A549 (cell line): ENCODE measurements around the gene CC2D1B. TPM values are rescaled to one million over a fixed set of nuclear protein-coding genes. Genes with fewer than 3 reads are reported as not detected.

Source experiments
- ATAC-seq, 2 experiments: fragments of 200-7000 bp in 1 of 2; fragments of >200 bp in 1 of 2; cut with Nextera tagmentation in 1 of 2; cut with Tn5 transposase in 1 of 2; 3 replicates each; pipeline versions ENCODE4 v1.8.0 to v1.9.1; 2018 to 2020; ENCODE audit warnings: mild to moderate bottlenecking in 1 of 2, moderate library complexity in 1 of 2
- CTCF ChIA-PET: fragments of 300-600 bp; sonication (Branson Sonifier 250); formaldehyde crosslinking; extraction: SDS; loops from one replicate; lab custom pipeline; 2021; ENCODE audit warnings: antibody characterized with exemption, inconsistent platforms; lab: Yijun Ruan, JAX
- POLR2A ChIA-PET: fragments of 350-600 bp; formaldehyde crosslinking; extraction: SDS; loops from one replicate; lab custom pipeline; 2021; ENCODE audit warnings: antibody characterized with exemption, inconsistent platforms; lab: Yijun Ruan, JAX
- DNase-seq, 2 experiments: peaks; one replicate each; pipeline versions ENCODE4 v3.0.0 to v3.0.0-alpha.2; 2011 to 2016; ENCODE audit warnings: low read depth in 1 of 2, low spot score in 1 of 2
- FAIRE-seq: peaks from 2 replicates; lab custom pipeline; 2011; peaks lifted over from hg19 to GRCh38; lab: Jason Lieb, UNC
- H3K27ac ChIP-seq, 2 experiments: fragments of >200 bp; sonication (Bioruptor Twin); formaldehyde crosslinking; 3 replicates each; pipeline ENCODE4 v1.5.1; 2016 to 2017
- H3K4me1 ChIP-seq: fragments of >200 bp; sonication (Bioruptor Twin); formaldehyde crosslinking; 3 replicates; pipeline ENCODE4 v1.6.1; 2016
- H3K4me2 ChIP-seq: fragments of >200 bp; sonication (Bioruptor Twin); formaldehyde crosslinking; 3 replicates; pipeline ENCODE4 v1.6.1; 2016
- H3K4me3 ChIP-seq: fragments of >200 bp; sonication (Bioruptor Twin); formaldehyde crosslinking; 3 replicates; pipeline ENCODE4 v1.5.1; 2016
- H3K9me3 ChIP-seq: fragments of >200 bp; sonication (Bioruptor Twin); formaldehyde crosslinking; 3 replicates; pipeline ENCODE4 v1.6.1; 2016
- BHLHE40 ChIP-seq: IDR thresholded peaks from 2 replicates; pipeline ENCODE4 v1.6.1; 2012; ENCODE audit warnings: low read depth, low read length, inconsistent platforms
- CBX2 ChIP-seq: fragments of 200-600 bp; sonication (generic); IDR thresholded peaks from 2 replicates; pipeline ENCODE4 v1.6.1; 2016; ENCODE audit warnings: low read depth, mild to moderate bottlenecking, borderline replicate concordance
- E2F6 ChIP-seq: IDR thresholded peaks from 2 replicates; pipeline ENCODE4 v1.6.1; 2012; ENCODE audit warnings: low read depth, borderline replicate concordance
- EP300 ChIP-seq, 2 experiments: fragments of >200 bp; sonication (Bioruptor Twin); formaldehyde crosslinking; IDR thresholded peaks; 2 replicates in 1 of 2; 3 replicates in 1 of 2; pipeline ENCODE4 v1.6.1; 2016 to 2017
- HDAC2 ChIP-seq: fragments of 200-600 bp; sonication (generic); IDR thresholded peaks from 2 replicates; pipeline ENCODE4 v1.6.1; 2016
- HMGXB4 ChIP-seq: fragments of 250-450 bp; sonication (Bioruptor Pico); IDR thresholded peaks from 2 replicates; pipeline ENCODE4 v1.5.0; 2021; ENCODE audit warnings: mild to moderate bottlenecking, moderate library complexity, borderline replicate concordance
- HOXA7 ChIP-seq: fragments of 250-450 bp; sonication (Bioruptor Pico); IDR thresholded peaks from 2 replicates; pipeline ENCODE4 v1.5.0; 2020; ENCODE audit warnings: mild to moderate bottlenecking, moderate library complexity
- JUN ChIP-seq, 2 experiments: fragments of >200 bp; sonication (Bioruptor Twin); formaldehyde crosslinking; IDR thresholded peaks; 2 replicates in 1 of 2; 3 replicates in 1 of 2; pipeline ENCODE4 v1.6.1; 2016 to 2017
- JUNB ChIP-seq: fragments of >200 bp; sonication (Bioruptor Twin); formaldehyde crosslinking; IDR thresholded peaks from 2 replicates; pipeline ENCODE4 v1.6.1; 2016
- KDM1A ChIP-seq: fragments of 200-600 bp; sonication (generic); IDR thresholded peaks from 2 replicates; pipeline ENCODE4 v1.6.1; 2016; ENCODE audit warnings: low read depth, mild to moderate bottlenecking
- MYC ChIP-seq: IDR thresholded peaks from 2 replicates; pipeline ENCODE4 v1.6.1; 2012; ENCODE audit warnings: mild to moderate bottlenecking, inconsistent platforms, low read length, improper control_type of control experiment, borderline replicate concordance
- PHF8 ChIP-seq: fragments of 200-600 bp; sonication (generic); IDR thresholded peaks from 2 replicates; pipeline ENCODE4 v1.6.1; 2016; ENCODE audit warnings: low read depth, mild to moderate bottlenecking, antibody characterized with exemption, moderate library complexity, borderline replicate concordance
- POLR2AphosphoS2 ChIP-seq: conservative IDR thresholded peaks from 2 replicates; pipeline ENCODE4 v1.6.1; 2012; ENCODE audit warnings: low read length, improper control_type of control experiment, inconsistent platforms
- RCOR1 ChIP-seq: fragments of 150-350 bp; IDR thresholded peaks from 2 replicates; pipeline ENCODE4 v1.6.1; 2014; ENCODE audit warnings: antibody characterized with exemption, low read length, low read depth
- REST ChIP-seq: fragments of 200-600 bp; sonication (generic); IDR thresholded peaks from 2 replicates; pipeline ENCODE4 v1.6.1; 2016; ENCODE audit warnings: antibody characterized with exemption, mild to moderate bottlenecking, moderate library complexity
- RFX5 ChIP-seq: fragments of 450-650 bp; IDR thresholded peaks from 2 replicates; pipeline ENCODE4 v1.7.1; 2014; ENCODE audit warnings: antibody characterized with exemption, mild to moderate bottlenecking, moderate library complexity
- RNF2 ChIP-seq: fragments of 200-600 bp; sonication (generic); IDR thresholded peaks from 2 replicates; pipeline ENCODE4 v1.6.1; 2016; ENCODE audit warnings: low read depth, mild to moderate bottlenecking, antibody characterized with exemption, moderate library complexity, borderline replicate concordance
- SREBF2 ChIP-seq: fragments of 450-650 bp; IDR thresholded peaks from 2 replicates; pipeline ENCODE4 v1.6.1; 2014; ENCODE audit warnings: mild to moderate bottlenecking, moderate library complexity
- TP53 ChIP-seq: fragments of 250-450 bp; sonication (Bioruptor Pico); IDR thresholded peaks from 2 replicates; pipeline ENCODE4 v1.5.0; 2021; ENCODE audit warnings: mild to moderate bottlenecking, moderate library complexity
- WGBS: methylation state at CpG from one replicate; pipeline ENCODE4 v1.1.6; 2017; ENCODE audit errors: missing lambda C conversion rate; 5-methylcytosine and 5-hydroxymethylcytosine counted together
- polyA plus RNA-seq, 4 experiments: library from polyadenylated mRNA; depleted of rRNA in 3 of 4; stranded (reverse); fragments of >200 nt; fragmentation: RNase III in 1 of 4; extraction: RNeasy Plus Mini Kit Qiagen cat#74134 plus additional on column Dnase treatment in 1 of 4; gene quantifications; 2 replicates in 3 of 4; 3 replicates in 1 of 4; pipeline ENCODE4 v1.2.3, GENCODE V29; 2011 to 2017

The CC2D1B gene
- polyA plus RNA-seq, 2 of the 4 experiments (the other 2 are of a cell fraction), result 9.8 to 18.2 TPM

- 97% methylated on average over 4 of the region's 9 CpGs for WGBS
- H3K9me3 ChIP-seq, result no peaks in the 10 kb centered on the region
- ChIA-PET CTCF (no interaction called here), POLR2A (no interaction called here)
- no peaks in the 10 kb centered on the region for H3K4me1 ChIP-seq
- no peak overlapping the region for H3K4me3 ChIP-seq
- DNase-seq (no peak), ATAC-seq (no peak), FAIRE-seq (no peak)
- no peak overlapping the region for H3K4me2 ChIP-seq
- H3K27ac ChIP-seq, result no peak overlapping the region
- TF ChIP-seq MYC (no peak), RFX5 (no peak), REST (no peak), SREBF2 (no peak), HDAC2 (no peak), RCOR1 (no peak), E2F6 (no peak), TP53 (CRISPR knock-in tag) (no peak), HMGXB4 (CRISPR knock-in tag) (no peak), HOXA7 (CRISPR knock-in tag) (no peak), BHLHE40 (no peak), PHF8 (no peak), JUNB (no peak)
- TF ChIP-seq, all 56 proteins: peak for 0
Observed at GRCh38 chr1:52357397-52357796, 8.6 kb downstream of the CC2D1B start.

- no peak for DNase-seq
- WGBS, result 91% methylated on average over 8 of the region's 8 CpGs
- H3K9me3 ChIP-seq, result no peaks in the 10 kb centered on the region
- no peaks in the 10 kb centered on the region for H3K4me1 ChIP-seq
- H3K4me2 ChIP-seq, result no peak overlapping the region
- TF ChIP-seq RNF2 (no peak), JUN (IDR thresholded peaks at IDR 0.05) (no peak), EP300 (IDR thresholded peaks at IDR 0.05) (no peak), CBX2 (no peak), E2F6 (no peak), POLR2AphosphoS2 (no peak), KDM1A (no peak)
- no peak overlapping the region for H3K4me3 ChIP-seq
- ChIA-PET POLR2A (no interaction called here), CTCF (no interaction called here)
- ATAC-seq, result no peak
- no peak overlapping the region for H3K27ac ChIP-seq
- FAIRE-seq, result no peak
Observed at GRCh38 chr1:52356818-52357355, 9.1 kb downstream of the CC2D1B start.
